ENCODE results near the gene ALOXE3.

ALOXE3 gene

DNA sequence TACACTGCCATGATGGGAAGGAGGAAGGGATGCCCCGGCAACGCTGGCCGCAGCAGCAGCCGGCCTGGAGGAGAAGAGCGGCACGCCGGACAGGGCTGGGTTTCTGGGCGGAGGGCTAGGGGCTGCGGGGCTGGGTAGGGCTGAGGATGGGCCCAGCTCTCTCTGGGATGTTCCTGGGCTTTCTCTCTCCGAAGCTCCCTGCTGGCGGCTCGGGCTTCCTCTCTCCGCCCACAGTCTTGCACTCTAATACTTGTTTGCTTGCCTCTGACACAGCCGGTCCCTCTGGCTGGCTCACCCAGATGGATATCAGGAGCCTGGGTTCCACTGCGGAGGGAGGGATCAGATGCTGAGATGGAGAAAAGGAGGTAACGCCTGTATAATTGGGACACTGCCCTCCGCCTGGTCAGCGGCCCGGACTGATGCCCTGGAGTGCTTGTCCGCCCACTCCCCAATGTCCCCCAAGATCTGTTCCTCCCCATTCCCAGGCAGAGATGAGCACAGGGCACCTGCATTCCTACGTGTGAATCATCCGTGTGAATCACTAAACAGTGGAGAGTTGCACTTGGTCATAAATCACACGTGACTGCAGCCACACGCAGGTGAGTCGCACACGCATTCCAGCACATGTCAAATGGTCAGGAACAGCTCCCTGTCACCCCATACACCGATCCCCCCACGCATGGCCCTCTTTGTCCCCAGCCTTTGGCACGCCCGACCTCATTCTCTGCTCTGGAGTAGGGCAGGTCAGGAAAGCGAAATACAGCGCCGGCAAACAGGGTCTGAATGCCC lies at the start of gene ALOXE3:
Gene ALOXE3, minus strand, starts transcription at position 535 of the 789 bp plus-strand sequence. Its CDS starts 524 bp downstream, at position 11.
- peak; percentile 56 for DNase-seq (ENCODE audit: insufficient read length, low spot score)
- peak; percentile 95 for FAIRE-seq

DNA sequence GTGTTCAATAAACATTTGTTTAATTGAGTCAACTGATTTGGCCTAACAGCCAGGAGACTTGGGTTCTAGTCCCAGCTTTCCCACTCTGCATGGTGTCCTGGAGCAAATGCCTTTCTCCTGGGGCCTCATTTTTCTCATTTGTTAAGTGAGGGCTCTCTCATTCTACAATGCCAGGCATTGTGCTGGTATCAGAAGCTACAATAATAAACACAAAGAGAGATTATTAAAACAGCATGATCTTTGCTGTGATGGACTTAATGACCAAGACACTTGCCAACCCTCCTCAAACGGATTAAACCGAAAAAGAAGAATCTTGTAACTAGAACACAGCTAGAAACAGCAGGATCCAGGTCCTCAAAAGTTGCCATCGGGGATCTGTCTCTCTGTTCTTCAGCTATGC lies 49.2 kb upstream of the ALOXE3 start:
- no peak for FAIRE-seq
- no peak for DNase-seq (ENCODE audit: insufficient read length, low spot score)

DNA sequence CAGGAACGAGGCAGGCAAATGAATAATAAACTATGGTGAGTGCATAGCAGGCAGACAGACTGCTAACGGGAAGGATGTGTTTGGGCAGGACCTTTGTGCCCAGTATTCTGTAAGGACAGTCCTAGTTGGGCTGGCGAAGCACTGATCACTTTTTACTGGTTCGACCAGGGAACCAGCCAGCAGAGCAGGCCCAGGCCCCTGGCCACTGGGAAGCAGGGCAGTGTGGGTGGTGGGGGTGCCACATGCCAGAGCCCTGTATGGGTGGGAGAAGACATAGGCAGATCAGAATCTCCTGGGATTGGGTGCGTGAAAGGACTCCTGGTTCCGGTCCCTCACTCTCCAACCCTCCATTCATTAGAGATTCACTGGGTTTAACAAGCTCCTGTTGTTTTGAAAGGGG lies 48.4 kb upstream of the ALOXE3 start:
- no peak for DNase-seq (ENCODE audit: insufficient read length, low spot score)
- no peak for FAIRE-seq

DNA sequence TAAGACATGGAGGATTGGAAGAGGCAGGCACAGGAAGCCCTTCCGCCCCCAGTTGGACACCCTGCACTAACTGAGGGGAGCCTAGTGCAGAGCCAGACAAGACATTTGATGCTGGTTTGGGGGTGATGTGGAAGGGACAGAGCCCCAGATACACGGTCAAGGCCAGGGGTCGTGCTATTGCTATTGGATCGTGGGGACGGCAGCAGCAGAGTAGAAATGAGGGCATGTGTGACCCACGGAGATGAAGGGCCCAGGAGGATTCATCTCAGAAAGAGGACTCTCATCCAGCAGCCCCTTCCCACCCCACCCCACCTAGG lies 46.5 kb upstream of the ALOXE3 start:
- DNase-seq (ENCODE audit: insufficient read length, low spot score) (no peak), FAIRE-seq (peak; percentile 54)

DNA sequence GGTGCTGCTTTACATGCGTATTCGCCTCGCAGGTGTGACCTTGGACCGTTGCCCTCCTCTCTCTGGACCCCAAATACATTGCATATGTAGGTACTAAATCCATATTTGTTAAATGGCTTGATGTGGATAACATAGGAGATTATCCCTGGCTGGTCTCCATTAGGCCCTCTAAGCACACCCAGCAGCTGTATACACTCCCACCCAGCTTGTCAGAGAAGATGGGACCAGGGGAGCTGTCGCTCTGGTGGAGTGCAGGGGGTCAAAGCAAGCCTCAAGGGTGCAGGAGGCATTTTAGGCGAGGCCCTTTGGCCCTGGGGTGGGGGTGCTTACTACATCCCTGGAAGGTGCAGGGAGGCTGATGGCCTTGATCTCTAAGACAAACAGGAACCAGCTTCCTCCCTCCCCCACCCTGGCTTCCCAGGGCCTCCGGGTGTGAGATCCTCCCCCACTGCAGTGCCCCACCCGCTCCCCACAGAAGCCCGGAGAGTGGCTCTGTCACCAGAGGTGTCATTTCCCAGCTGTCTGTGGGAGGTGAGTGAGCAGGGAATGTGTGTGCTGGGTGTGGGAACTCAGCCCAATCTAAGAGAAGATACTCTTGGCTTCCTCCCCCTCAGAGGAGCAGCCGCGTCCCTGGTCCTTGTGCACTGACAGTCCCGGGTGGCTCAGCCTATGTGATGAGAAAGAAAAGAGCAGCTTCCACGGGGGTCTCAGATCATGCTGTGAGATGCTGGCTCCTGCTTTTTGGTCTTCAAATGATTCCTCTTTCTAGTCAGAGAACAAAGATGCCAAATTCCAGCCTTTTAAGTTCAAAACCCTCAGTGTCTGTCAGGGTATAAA lies 45.9 kb upstream of the ALOXE3 start:
- DNase-seq (ENCODE audit: insufficient read length, low spot score) (peak; percentile 59), FAIRE-seq (peak; percentile 48)

DNA sequence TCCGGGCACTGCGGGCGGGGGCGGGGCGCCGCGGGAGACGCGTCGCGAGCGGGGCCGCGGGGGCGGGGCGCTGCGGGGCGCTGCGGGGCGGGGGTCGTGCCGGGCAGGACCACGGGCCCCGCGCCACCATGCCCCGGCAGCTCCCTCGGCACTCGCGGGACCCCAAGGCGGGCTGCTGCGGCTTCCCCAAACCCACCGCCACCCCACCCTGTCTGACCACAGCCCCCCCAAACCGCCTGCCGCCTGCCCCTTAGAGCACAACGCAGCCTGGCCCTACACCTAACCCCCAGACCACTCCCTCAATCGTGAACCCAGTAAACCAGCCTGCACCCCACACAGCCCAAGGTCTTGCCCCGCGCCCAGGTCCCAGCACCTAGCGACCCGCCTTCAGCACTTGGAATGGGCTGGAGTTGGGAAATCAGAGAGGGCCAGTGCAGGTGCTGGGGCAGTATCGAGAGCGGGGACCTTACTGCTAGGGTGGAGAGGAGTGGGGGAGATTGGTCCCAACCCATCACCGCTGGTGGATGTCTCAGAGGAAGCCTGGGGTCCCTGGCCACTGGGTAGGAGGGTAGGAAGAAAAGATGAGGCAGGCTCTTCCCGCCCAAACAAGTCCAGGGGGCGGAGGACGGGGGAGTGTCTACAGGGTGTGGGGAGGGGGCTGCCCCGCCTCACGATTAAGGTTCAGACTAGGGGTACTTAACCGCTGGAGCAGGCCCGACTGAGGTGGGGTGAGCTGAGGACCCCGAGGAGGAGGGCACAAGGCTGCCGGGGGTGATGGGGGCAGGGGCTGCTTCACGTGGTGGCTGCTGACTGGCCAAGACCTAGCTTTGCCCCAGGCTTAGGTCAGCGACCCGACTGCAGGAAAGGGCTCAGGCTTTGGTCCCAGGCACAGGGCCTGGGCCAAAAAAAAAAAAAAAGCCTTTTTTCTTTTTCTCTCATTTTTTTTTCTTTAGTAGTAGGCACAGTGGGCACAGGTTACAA lies 45.0 kb upstream of the ALOXE3 start:
- FAIRE-seq (peak; percentile 4), DNase-seq (ENCODE audit: insufficient read length, low spot score) (no peak)

DNA sequence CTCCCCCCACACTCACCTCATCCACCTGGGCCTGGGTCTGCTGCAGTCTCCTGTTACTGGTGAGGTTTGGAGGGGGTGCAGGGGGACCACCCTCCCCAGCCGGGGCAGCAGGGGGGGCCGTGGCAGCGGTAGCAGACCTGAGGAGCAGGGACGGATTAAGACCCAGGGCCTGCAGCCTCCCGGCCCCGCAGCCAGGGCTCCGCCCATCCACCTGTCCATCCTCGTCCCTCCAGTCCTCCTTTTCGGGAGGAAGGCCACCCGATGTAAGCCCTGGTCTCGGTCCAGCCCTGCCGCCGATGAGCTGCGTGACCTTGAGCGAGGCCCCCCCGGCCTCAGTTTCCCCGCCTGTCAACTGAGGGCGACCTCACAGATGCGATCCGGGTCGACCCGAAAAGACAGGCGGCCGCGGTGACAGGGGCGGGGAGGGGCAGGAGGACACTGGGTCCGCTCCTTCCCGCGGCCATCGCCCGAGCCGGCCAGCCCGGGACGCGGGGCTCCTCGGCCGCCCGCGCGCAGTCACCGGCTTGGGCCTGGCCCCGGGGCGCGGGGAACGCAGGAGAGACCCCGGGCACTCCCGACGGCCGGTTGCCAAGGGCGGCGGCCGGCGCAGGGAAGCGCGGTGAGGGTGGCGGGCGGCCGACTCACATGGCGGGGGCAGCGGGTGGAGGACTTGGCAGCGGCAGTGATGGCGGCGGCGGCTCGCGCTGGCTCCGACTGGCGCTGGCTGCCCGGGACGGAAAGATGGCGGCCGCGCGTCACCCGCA lies 44.1 kb upstream of the ALOXE3 start, which contains the start of gene VAMP2:
Gene VAMP2, minus strand, starts transcription at position 716 of the 764 bp plus-strand sequence. Its CDS starts 69 bp downstream, at position 647.
- DNase-seq (ENCODE audit: insufficient read length, low spot score): no peak
- peak; percentile 88 for FAIRE-seq

DNA sequence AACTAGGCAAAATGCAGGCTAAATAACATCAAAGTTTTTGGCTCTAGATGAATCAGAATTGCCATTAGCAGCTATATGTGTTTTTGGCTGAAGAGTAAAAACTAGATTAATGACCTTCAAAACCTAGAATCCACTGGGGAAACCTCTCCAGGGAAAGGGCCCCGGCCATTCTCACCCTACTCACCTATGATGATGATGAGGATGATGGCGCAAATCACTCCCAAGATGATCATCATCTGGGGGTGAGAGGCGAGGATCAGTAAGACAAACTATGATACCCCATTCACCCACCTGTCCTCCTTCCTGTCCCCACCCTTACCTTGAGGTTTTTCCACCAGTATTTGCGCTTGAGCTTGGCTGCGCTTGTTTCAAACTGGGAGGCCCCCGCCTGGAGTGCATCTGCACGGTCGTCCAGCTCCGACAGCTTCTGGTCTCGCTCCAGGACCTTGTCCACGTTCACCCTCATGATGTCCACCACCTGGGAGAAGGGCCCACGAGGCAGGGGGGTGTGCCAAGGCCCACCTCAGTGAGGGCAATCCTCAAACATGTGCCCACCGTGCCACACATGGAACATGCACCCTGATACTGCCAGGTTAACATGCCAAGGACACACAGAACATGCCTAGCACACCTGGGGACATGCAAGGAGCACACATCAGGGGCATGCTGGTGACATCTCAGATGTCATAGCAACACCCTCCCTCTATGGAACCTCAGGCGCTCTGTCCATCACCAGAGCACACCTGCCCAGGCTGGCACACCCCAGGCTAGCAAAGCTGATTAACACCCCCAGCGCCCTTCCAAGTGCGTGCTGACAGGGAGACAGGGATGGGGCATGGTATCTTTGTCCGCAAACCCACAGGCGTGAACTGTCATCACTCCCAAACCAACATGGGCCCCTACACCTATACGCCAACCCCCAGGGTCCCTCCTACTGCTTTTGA lies 43.2 kb upstream of the ALOXE3 start:
- DNase-seq (ENCODE audit: insufficient read length, low spot score): no peak
- peak; percentile 49 for FAIRE-seq

DNA sequence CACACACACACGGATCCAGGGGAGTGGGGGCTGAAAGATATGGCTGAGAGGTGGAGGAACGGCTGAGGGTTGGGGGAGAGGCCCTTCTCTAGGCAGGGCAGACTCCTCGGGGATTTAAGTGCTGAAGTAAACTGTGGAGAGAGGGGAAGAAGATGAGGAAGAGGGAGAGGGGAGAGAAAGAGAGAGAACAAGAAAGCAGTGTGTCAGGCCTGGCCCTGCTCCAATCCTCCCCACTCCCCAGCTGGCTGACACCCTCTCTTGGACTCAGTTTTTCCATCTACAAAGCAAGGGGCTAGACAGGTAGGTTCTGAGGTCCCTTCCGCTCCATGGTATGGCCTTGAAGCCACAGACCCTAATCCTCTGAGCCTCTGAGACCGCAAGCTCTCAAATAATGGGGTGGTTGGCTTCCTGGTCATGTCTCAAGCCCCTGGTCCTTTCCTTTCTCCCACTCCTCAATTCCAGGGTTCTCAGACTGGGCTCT lies 42.5 kb upstream of the ALOXE3 start:
- DNase-seq (ENCODE audit: insufficient read length, low spot score) (no peak), FAIRE-seq (no peak)

DNA sequence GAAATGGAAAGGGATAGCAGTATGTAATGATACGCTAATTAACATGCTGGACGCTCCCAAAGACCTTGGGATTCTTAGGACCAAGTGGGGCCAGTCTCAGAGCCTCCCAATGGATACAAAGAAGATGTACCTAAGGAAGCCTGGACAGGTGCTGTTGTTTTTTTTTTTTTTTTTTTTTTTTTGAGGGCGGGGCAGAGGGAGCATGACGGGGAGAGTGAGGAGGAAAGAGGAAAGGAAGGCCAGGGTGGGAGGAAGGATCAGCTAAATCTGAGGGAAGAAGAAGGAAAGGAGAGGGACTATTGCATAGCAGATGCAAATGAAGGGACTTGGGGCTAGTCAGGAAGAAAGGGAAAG lies 41.9 kb upstream of the ALOXE3 start:
- FAIRE-seq (no peak), DNase-seq (ENCODE audit: insufficient read length, low spot score) (no peak)

DNA sequence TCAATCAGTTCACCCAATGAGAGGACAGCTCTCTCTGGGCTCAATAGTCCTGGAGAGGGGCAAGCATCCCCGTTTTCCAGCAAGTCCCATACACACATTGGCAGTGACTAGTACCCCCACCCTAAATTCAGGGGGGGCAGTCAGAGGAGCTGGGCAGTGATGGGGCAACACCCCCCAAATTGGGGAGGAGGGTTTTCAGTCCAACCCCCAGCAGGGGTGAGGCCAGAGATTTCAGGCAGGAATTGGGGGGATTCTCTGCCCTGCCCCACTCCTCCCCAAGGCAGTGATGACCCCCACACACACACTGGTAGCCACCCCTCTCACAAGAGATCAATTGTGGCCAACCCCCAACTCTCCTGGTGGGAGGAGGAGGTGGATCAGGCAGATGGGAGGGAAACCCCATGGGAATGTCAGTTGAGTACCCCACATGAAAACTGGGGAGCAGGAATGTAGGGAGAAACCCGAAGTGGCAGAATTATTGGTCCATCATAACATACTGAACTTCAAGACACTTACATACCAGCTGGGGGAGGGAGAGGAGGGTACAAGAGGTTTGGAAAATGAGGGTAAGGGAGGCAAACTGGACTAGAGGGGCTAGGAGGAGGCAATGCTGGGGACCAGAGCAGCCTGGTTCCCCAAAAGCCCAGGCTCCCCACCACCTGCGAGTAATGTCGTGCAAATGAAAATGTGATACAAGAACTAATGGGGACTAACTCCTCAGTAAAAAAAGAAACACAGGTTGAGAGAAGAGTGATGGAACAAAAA lies 41.3 kb upstream of the ALOXE3 start:
- no peak for DNase-seq (ENCODE audit: insufficient read length, low spot score)
- no peak for FAIRE-seq

DNA sequence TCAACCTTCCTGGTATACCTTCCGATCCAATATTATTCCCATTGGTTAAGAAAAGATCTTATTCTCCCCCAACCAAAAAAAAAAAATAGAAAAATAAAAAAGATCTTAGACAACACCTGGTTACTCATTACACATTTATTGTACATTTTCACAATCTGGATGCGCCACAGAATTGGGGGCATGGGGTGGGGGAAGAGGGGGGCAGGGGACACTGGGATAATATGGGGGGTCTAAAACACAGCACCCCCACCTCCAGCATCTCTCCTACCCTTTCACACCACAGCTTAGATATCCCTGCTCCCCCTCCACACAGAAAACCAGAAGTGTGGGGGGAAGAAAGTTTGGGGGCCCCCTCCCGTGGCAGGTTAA lies 40.7 kb upstream of the ALOXE3 start:
- FAIRE-seq: no peak
- no peak for DNase-seq (ENCODE audit: insufficient read length, low spot score)

DNA sequence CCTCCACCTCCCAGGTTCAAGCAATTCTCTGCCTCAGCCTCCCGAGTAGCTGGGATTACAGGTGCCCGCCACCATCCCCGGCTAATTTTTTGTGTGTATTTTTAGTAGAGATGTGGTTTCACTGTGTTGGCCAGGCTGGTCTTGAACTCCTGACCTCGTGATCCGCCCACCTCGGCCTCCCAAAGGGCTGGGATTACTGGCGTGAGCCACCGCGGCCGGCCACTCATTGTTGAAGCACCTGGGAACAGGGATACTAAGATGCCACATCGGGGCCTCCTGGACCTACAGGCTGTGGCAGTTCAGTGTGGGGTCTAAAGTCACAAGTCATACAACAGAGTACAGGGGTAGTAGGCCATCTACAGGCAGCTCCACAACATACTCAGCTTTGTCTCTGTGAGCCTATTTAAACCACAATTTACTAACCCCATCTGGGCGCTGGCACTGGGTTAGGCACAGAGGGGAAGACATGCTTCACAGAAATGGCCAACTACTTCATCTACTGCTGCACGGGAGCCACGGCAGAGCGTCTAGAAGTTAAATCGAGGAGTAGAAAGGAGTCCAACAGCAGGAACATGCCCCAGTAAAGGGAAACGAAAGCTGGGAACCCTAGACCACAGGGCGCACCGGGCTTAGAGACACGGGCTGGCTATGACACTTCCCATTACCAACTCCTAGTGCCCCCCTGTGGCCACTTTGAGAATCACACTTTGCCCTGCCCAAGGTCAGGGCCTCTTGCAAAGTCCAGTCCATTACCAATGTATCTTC lies 40.1 kb upstream of the ALOXE3 start:
- FAIRE-seq: peak; percentile 16

DNA sequence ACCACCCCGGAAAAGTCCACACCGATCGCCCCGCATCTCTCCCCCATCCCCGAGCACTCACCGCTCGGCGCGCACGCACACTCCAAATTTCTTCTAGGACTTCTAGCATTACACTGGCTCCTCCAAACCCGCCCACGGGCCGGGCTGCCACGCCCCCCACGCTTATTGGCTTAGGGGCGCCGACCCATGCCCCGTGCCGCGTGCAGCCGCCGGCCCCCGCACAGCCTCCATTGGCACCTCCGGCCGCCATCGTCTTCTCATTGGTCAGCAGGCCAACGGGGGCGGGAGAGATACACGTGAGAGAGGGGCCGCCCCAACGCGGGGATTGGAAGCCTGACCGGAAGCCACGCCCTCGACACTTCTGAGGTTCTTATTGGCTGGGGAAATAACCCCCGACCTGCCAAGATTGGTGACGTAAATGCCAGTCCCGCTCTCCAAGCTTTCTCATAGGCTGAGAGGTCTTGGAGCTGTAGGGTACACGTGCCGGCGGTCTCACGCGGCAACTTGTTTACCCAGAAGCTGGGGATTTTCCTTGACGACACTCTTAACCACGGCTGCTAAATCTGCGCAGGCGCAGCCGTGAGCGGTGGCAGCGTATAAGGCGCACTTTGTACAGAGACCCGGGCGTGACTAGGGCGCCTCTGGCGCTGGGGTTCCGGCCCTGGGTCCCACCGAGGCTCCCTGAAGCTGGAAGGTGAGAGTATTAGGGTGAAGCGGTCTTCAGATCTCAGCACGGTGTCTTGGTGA lies 38.1 kb upstream of the ALOXE3 start:
- DNase-seq (ENCODE audit: insufficient read length, low spot score) (peak; percentile 99), FAIRE-seq (peak; percentile 97)

More for the DNA sequence above, 40.1 kb upstream of the ALOXE3 start:
- DNase-seq (ENCODE audit: insufficient read length, low spot score): peak; percentile 86

DNA sequence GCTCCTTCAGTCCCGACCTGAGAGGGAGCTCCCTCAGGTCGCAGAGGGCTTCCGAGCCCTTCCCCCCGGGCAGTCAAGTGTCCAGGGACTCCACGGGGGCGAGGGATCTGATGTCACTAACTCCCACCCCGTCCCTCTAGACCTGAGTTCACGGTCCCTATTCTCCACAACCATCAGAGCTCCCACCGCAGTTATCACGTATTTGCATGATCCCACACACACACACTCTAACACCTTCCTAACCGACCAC lies 37.6 kb upstream of the ALOXE3 start:
- FAIRE-seq (no peak), DNase-seq (ENCODE audit: insufficient read length, low spot score) (no peak)

DNA sequence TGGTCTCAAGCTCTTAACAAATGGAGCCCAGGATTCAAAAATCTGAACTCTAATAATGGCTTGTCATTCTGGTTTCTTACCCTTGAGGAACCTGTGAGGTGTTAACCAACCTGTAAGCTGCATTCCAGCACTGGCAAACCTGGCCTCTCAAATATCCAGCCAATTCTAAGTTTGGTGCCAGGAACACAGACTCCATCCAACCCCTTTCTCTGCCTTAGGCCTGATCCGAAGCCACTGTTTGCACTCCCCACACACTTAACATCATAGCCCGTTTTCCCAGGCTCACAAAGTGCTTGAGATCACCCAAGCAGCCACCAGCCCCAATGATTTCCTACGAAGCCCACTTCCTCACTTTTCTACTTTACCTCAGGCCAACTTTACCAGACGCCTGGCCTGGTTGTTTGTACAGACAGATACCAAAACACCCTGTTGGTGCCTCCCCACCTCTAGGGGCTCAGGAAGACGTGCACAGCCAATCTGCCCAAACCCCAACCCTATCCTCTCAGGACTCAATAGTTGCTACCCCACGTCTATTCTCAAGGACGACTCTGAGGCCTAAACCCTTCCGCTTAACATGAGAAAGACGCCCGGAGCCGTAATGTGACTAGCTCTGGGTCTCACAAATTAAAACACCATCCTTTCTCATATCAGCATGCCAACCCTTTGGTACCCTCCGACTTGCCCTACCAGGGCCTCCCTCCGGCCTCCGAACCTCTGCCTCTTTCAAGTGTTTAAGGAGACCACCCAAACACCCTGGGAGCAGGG lies 37.1 kb upstream of the ALOXE3 start:
- no peak for DNase-seq (ENCODE audit: insufficient read length, low spot score)
- FAIRE-seq: no peak
